Thyroid gland (tissue), 4 donors: Measurements from ENCODE around the gene PLEKHA4.

ENCODE experiments used
- CTCF ChIP-seq, 6 experiments: fragments of 200-600 bp in 3 of 6; fragments of 450-650 bp in 3 of 6; sonication (generic) in 3 of 6; IDR thresholded peaks; one replicate each; pipeline ENCODE4 v1.5.1; 2016 to 2019; ENCODE audit warnings: antibody characterized with exemption in 6 of 6, mild to moderate bottlenecking in 2 of 6, inconsistent platforms in 1 of 6, moderate library complexity in 1 of 6
- POLR2A ChIP-seq, 2 donors: fragments of 450-650 bp; IDR thresholded peaks; one replicate each; pipeline ENCODE4 v1.6.1; 2017; ENCODE audit warnings: antibody characterized with exemption in 2 of 2, mild to moderate bottlenecking in 2 of 2, moderate library complexity in 1 of 2

- TF ChIP-seq CTCF (IDR thresholded peaks at IDR 0.05) (no peak), POLR2A (IDR thresholded peaks at IDR 0.05) (no peak)
These were observed 47.3 kb upstream of the PLEKHA4 start for GRCh38 chr19:48915757-48916156.
